Heart right ventricle (tissue), 16 donors: ENCODE measurements around the gene PPP6R3. TPM values are rescaled to one million over a fixed set of nuclear protein-coding genes. Genes with fewer than 3 reads are reported as not detected.
"Not testable (repeated sequence)": the region's sequence is repeated elsewhere in the genome, so short reads cannot be mapped to it uniquely, and the experiment has no call there.

Experiments
- ATAC-seq, 8 donors: fragments of 200-7000 bp; cut with Tn5 transposase; one replicate each; pipeline ENCODE4 v1.9.1; 2020; ENCODE audit warnings: mild to moderate bottlenecking in 8 of 8, moderate library complexity in 8 of 8, moderate number of reproducible peaks in 1 of 8
- DNase-seq, 2 donors: peaks; one replicate each; pipeline ENCODE4 v3.0.0-alpha.2; 2020
- H3K27ac ChIP-seq, 10 donors: fragments of 200-600 bp; sonication (generic) in 2 of 10; one replicate each; pipeline versions ENCODE4 v1.5.0 to v1.8.0; 2020 to 2022; ENCODE audit warnings: mild to moderate bottlenecking in 3 of 10
- H3K27me3 ChIP-seq, 7 donors: fragments of 200-600 bp; one replicate each; pipeline ENCODE4 v1.8.0; 2021 to 2022; ENCODE audit warnings: mild to moderate bottlenecking in 2 of 7
- H3K36me3 ChIP-seq, 9 donors: fragments of 200-600 bp; sonication (generic) in 1 of 9; one replicate each; pipeline versions ENCODE4 v1.5.0 to v1.8.0; 2020 to 2022; ENCODE audit warnings: mild to moderate bottlenecking in 2 of 9
- H3K4me1 ChIP-seq, 9 donors: fragments of 200-600 bp; sonication (generic) in 1 of 9; one replicate each; pipeline versions ENCODE4 v1.5.0 to v1.8.0; 2020 to 2022; ENCODE audit warnings: mild to moderate bottlenecking in 4 of 9
- H3K4me3 ChIP-seq, 10 donors: fragments of 200-600 bp; sonication (generic) in 2 of 10; one replicate each; pipeline versions ENCODE4 v1.5.0 to v1.8.0; 2020 to 2022; ENCODE audit warnings: mild to moderate bottlenecking in 7 of 10, moderate library complexity in 2 of 10
- H3K9me3 ChIP-seq, 11 donors: fragments of 200-600 bp in 10 of 11; sonication (generic) in 2 of 11; one replicate each; pipeline versions ENCODE4 v1.5.0 to v1.8.0; 2013 to 2022; ENCODE audit warnings: mild to moderate bottlenecking in 2 of 11, control low read depth in 1 of 11, moderate library complexity in 1 of 11
- WGBS, 2 donors: extraction: QIAGEN DNeasy Blood & Tissue Kit; methylation state at CpG; one replicate each; pipeline ENCODE4 v1.1.7; 2013; ENCODE audit warnings: inconsistent platforms in 1 of 2; 5-methylcytosine and 5-hydroxymethylcytosine counted together
- intact Hi-C, 10 donors: fragments of 100-400 bp; cut with DNase I; formaldehyde crosslinking; loops; one replicate each; pipeline versions ENCODE4 v1.11.1 to v1.14.2; 2022
- polyA plus RNA-seq, 2 donors: library from polyadenylated mRNA; stranded (reverse); fragments of 200-250 nt; gene quantifications; one replicate each; pipeline ENCODE4 v1.2.3, GENCODE V29; 2013
- total RNA-seq, 10 donors: library from RNA; stranded (reverse); fragmentation: NEBNext Ultra II Directional in 3 of 10; extraction: Animal tissue kit (Norgen Biotek cat#: 25700) in 3 of 10; gene quantifications; one replicate each; pipeline versions ENCODE4 v1.2.1 to v1.2.4, GENCODE V29; 2021 to 2023
- TF ChIP-seq, protein P1 (sequence below), 9 donors: fragments of 200-600 bp; sonication (generic) in 2 of 9; IDR thresholded peaks; one replicate each; pipeline versions ENCODE4 v1.5.0 to v1.8.0; 2021 to 2022; ENCODE audit warnings: antibody characterized with exemption in 9 of 9, mild to moderate bottlenecking in 5 of 9, moderate library complexity in 1 of 9
- donor health status: Arrhythmogenic right ventricular cardiomyopathy.
- donor health status: ischemic (EF 13 %, LVEDD 7.1; RV severe dilation, severe dysfunction).
- donor health status: healthy with polysubstance abuse.
- donor health status: DM: no; HTN: yes; CAD: no.
- donor health status: DM: no; HTN: no; CAD: no.
- donor health status: ischemic (EF 25% LVEDD 6.9; RV normal size, moderate dysfunction).
- donor health status: ischemic (EF 25% LVEDD 5.7; RV mildly dilated, moderate dysfunction).
- donor health status: healthy.
- donor health status: DM: yes; HTN: yes; CAD: no.
- donor health status: Ischemic cardiomyopathy.
- donor health status: ischemic (EF 35%, LVEDD 5.7; RV mildly dilated, moderate dysfunction).
- donor health status: nonischemic (EF 11% LVEDD 7.7; RV severe dilation, severe dysfunction).
- donor health status: DM: yes; HTN: yes; CAD: no.
- donor health status: PGD.
- donor health status: ischemic (EF 29% LVEDD 5.4; RV normal size, mild dysfunction).
- donor health status: nonischemic (EF 23%, LVEDD 6.1; RV moderate dilation, normal function).

PPP6R3 gene
- total and polyA plus RNA-seq, 12 donors = 18.4 to 98.1 (median 80.8) TPM

DNA sequence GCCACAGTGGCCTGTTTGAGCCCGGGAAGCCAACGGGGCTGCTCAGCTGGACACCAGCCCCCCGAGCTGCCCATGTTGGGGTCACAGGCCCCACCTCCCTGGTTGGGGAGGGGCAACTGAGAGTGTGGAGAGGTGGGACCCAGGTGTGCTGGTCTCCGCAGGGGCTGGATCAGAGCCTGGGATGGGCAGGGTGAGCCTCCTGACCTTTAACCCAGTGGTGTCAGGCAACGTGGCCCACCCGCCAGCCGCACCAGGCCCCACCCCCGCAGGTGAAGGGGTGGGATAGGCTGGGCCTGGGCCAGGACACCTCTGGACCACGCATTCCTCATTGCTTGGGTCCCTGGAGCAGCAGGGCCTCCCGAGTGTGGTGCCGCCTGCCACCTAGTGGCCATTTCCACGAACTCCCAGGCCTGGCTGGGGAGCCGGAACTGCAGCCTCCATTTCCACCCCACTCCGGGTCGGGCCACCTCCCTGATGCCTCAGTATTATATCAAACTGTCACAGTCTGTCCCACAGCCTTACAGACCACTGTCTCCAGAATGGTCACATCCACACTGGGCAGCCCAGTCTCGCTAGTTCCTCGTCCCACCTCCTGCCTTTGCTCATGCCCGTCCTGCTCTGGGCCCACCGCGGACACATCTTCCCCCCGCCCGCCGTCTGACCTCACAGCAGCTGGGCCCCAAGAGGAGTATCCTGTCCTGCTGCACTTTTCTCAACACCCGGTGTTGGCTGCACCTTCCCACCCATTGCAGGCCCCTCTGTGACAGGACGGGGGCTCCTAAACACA, 13.3 kb upstream of the PPP6R3 start:
- Histone ChIP-seq H3K27me3 (no peaks in the 10 kb centered on the region), H3K27ac (peak overlapping the region in 2 of 10 donors; percentile 9 to 13), H3K4me3 (no peak overlapping the region), H3K36me3 (peaks cover 0 to 65% (median 10%) of the 10 kb centered on the region in 9 donors), H3K9me3 (no peaks in the 10 kb centered on the region), H3K4me1 (peaks cover 0 to 10% (median 0%) of the 10 kb centered on the region in 9 donors)
- intact Hi-C loops = loop anchor here (1.0 to 10.0 kb wide), 10 partner anchors 62 to 190 kb away; no protein-coding TSS in a partner anchor
- DNase-seq (peak; percentile 74 to 83), ATAC-seq (peak; percentile 88 to 95 (median 91))
- TF ChIP-seq, protein P1, sequence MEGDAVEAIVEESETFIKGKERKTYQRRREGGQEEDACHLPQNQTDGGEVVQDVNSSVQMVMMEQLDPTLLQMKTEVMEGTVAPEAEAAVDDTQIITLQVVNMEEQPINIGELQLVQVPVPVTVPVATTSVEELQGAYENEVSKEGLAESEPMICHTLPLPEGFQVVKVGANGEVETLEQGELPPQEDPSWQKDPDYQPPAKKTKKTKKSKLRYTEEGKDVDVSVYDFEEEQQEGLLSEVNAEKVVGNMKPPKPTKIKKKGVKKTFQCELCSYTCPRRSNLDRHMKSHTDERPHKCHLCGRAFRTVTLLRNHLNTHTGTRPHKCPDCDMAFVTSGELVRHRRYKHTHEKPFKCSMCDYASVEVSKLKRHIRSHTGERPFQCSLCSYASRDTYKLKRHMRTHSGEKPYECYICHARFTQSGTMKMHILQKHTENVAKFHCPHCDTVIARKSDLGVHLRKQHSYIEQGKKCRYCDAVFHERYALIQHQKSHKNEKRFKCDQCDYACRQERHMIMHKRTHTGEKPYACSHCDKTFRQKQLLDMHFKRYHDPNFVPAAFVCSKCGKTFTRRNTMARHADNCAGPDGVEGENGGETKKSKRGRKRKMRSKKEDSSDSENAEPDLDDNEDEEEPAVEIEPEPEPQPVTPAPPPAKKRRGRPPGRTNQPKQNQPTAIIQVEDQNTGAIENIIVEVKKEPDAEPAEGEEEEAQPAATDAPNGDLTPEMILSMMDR (IDR thresholded peaks at IDR 0.05) = peak; percentile 88 to 98 (median 96)
- 47 to 48% methylated on average over 25 of the region's 25 CpGs for WGBS, 2 donors

DNA sequence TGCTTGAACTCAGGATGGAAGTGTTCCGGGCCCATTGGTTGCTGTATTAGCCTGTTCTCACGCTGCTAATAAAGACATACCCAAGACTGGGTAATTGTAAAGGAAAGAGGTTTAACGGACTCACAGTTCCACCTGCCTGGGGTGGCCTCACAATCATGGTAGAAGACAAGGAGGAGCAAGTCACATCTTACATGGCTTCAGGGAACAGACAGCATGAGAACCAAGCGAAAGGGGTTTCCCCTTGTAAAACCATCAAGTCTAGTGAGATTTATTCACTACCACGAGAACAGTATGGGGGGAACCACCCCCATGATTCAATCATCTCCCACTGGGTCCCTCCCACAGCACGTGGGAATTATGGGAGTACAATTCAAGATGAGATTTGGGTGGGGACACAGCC, 12.6 kb upstream of the PPP6R3 start:
- not testable (repeated sequence) for H3K27me3 ChIP-seq, H3K27ac ChIP-seq, ATAC-seq, H3K9me3 ChIP-seq, H3K4me3 ChIP-seq, DNase-seq
- H3K36me3 ChIP-seq = peaks cover 0 to 58% (median 6%) of the 10 kb centered on the region in 9 donors
- intact Hi-C loops = loop anchor here (1.0 to 10.0 kb wide), 10 partner anchors 63 to 191 kb away; no protein-coding TSS in a partner anchor
- 80 to 83% methylated on average over 6 of the region's 6 CpGs for WGBS, 2 donors
- peaks cover 0 to 10% (median 0%) of the 10 kb centered on the region in 9 donors for H3K4me1 ChIP-seq

DNA sequence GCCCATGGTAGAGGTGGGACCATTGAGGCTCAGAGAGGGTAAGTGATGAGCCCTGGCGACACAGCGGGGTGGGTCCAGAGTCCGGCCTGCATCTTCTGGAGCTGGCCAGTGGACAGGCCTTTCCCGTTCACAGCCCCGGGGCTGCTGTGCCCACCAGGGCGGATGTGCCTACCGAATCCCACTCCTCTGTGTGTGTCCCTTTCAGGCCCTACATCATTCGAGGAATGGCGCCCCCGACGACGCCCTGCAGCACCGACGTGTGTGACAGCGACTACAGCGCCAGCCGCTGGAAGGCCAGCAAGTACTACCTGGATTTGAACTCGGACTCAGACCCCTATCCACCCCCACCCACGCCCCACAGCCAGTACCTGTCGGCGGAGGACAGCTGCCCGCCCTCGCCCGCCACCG, 11.9 kb upstream of the PPP6R3 start:
- H3K9me3 ChIP-seq = no peaks in the 10 kb centered on the region
- H3K27me3 ChIP-seq = no peaks in the 10 kb centered on the region
- no peak overlapping the region for H3K4me3 ChIP-seq
- ATAC-seq (no peak), DNase-seq (peak in 1 of 2 donors; percentile 8)
- H3K36me3 ChIP-seq = peaks cover 0 to 54% (median 6%) of the 10 kb centered on the region in 9 donors
- WGBS, 2 donors = 90 to 94% methylated on average over 25 of the region's 25 CpGs
- TF ChIP-seq, protein P1 (IDR thresholded peaks at IDR 0.05) = no peak
- H3K27ac ChIP-seq = no peak overlapping the region
- peaks cover 0 to 10% (median 0%) of the 10 kb centered on the region in 9 donors for H3K4me1 ChIP-seq
- intact Hi-C loops = loop anchor here in 9 of 10 donors (5.0 to 10.0 kb wide), 7 partner anchors 64 to 191 kb away; no protein-coding TSS in a partner anchor

DNA sequence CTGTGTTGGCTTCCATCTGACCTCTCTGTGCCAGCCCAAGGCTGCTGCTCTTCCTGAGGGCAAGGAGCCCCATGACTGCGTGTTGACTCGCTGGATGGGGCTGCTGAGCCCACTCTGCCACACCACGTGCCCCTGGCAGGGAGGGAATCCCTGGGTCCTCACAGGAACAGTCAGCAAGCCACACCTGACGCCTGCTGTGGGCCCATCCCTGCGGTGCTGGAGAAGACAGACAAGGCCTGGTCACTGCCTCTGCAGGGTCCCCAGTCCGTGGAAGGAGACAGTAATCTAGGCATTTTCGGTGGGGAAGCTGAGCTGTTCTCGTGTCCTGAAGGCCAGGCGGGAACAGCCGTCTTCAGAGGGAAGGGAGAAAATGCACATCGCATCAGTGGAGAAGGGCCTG, 10.6 kb upstream of the PPP6R3 start:
- H3K36me3 ChIP-seq = peaks cover 0 to 44% (median 6%) of the 10 kb centered on the region in 9 donors
- no peak overlapping the region for H3K4me3 ChIP-seq
- DNase-seq = peak in 1 of 2 donors; percentile 6
- H3K27me3 ChIP-seq = no peaks in the 10 kb centered on the region
- H3K4me1 ChIP-seq = peaks cover 0 to 8% (median 0%) of the 10 kb centered on the region in 9 donors
- TF ChIP-seq, protein P1 (IDR thresholded peaks at IDR 0.05) = no peak
- H3K9me3 ChIP-seq = no peaks in the 10 kb centered on the region
- 94 to 97% methylated on average over 11 of the region's 11 CpGs for WGBS, 2 donors
- intact Hi-C loops = loop anchor here in 9 of 10 donors (5.0 to 10.0 kb wide), 7 partner anchors 65 to 193 kb away; no protein-coding TSS in a partner anchor
- H3K27ac ChIP-seq = no peak overlapping the region
- ATAC-seq = no peak
